ENCODE measurements around the gene ZMIZ1. TPM values are rescaled to one million over a fixed set of nuclear protein-coding genes. Genes with fewer than 3 reads are reported as not detected.

Gene ZMIZ1
- total RNA-seq, 1 donor from 2014 or later, result 173 TPM

GRCh38 chr10:79048639-79049550, 19.9 kb upstream of the ZMIZ1 start:
- no peaks in the 10 kb centered on the region for H3K27me3 Mint-ChIP-seq (ENCODE audit: low read depth)
- peaks cover 27% of the 10 kb centered on the region for H3K4me1 Mint-ChIP-seq
- DNase-seq (ENCODE audit: low spot score in 2 of 2, unreplicated experiment in 2 of 2), result no peak
- TF ChIP-seq, protein P1, sequence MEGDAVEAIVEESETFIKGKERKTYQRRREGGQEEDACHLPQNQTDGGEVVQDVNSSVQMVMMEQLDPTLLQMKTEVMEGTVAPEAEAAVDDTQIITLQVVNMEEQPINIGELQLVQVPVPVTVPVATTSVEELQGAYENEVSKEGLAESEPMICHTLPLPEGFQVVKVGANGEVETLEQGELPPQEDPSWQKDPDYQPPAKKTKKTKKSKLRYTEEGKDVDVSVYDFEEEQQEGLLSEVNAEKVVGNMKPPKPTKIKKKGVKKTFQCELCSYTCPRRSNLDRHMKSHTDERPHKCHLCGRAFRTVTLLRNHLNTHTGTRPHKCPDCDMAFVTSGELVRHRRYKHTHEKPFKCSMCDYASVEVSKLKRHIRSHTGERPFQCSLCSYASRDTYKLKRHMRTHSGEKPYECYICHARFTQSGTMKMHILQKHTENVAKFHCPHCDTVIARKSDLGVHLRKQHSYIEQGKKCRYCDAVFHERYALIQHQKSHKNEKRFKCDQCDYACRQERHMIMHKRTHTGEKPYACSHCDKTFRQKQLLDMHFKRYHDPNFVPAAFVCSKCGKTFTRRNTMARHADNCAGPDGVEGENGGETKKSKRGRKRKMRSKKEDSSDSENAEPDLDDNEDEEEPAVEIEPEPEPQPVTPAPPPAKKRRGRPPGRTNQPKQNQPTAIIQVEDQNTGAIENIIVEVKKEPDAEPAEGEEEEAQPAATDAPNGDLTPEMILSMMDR (IDR thresholded peaks at IDR 0.05; ENCODE audit: unreplicated experiment), result no peak
- no peak overlapping the region for H3K4me3 Mint-ChIP-seq
- H3K9me3 Mint-ChIP-seq, result no peaks in the 10 kb centered on the region
- H3K27ac Mint-ChIP-seq, result no peak overlapping the region
- no peaks in the 10 kb centered on the region for H3K36me3 Mint-ChIP-seq

GRCh38 chr10:79049931-79050895, 18.6 kb upstream of the ZMIZ1 start:
- DNase-seq (ENCODE audit: low spot score in 2 of 2, unreplicated experiment in 2 of 2), result no peak
- TF ChIP-seq, protein P1 (IDR thresholded peaks at IDR 0.05; ENCODE audit: unreplicated experiment), result no peak

DNA sequence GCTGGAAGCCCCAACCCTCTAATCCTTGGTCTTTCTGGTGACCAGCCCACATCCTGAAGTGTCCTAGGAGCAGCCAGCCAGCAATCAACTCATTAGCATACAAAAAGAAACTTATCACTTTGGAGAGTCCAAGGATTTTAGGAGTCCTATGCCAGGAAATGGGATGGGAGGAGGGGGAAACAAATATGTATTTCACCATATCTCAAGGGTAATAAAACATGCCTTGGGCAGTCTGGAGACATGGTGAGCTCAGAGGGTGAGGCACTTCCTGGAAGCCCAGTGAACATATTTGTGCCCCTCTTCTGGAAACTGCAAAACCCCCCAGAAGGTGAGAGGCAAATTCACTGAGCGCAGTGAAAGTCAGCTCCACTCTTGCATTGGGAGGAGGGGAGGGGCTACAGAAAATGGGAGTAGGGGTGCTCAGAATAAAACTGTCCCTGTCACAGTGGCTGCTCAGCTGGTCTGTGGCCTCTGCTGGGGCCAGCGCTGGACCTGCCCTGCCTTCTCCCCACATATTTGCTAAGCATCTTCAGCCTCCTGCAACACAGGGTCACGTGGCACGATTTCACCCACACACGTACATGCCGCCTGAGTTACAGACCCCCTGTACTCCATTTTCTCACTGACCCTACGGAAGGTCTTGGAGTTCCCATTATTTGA, 17.7 kb upstream of the ZMIZ1 start:
- no peaks in the 10 kb centered on the region for H3K36me3 Mint-ChIP-seq
- no peak for DNase-seq (ENCODE audit: low spot score in 2 of 2, unreplicated experiment in 2 of 2)
- no peak overlapping the region for H3K4me3 Mint-ChIP-seq
- H3K9me3 Mint-ChIP-seq, result no peaks in the 10 kb centered on the region
- TF ChIP-seq, protein P1 (IDR thresholded peaks at IDR 0.05; ENCODE audit: unreplicated experiment), result no peak
- no peaks in the 10 kb centered on the region for H3K27me3 Mint-ChIP-seq (ENCODE audit: low read depth)
- peaks cover 27% of the 10 kb centered on the region for H3K4me1 Mint-ChIP-seq
- H3K27ac Mint-ChIP-seq, result no peak overlapping the region

More at GRCh38 chr10:79049931-79050895, 18.6 kb upstream of the ZMIZ1 start:
- H3K4me3 Mint-ChIP-seq, result no peak overlapping the region
- no peaks in the 10 kb centered on the region for H3K9me3 Mint-ChIP-seq
- no peaks in the 10 kb centered on the region for H3K27me3 Mint-ChIP-seq (ENCODE audit: low read depth)
- no peaks in the 10 kb centered on the region for H3K36me3 Mint-ChIP-seq
- H3K27ac Mint-ChIP-seq, result no peak overlapping the region
- peaks cover 27% of the 10 kb centered on the region for H3K4me1 Mint-ChIP-seq

DNA sequence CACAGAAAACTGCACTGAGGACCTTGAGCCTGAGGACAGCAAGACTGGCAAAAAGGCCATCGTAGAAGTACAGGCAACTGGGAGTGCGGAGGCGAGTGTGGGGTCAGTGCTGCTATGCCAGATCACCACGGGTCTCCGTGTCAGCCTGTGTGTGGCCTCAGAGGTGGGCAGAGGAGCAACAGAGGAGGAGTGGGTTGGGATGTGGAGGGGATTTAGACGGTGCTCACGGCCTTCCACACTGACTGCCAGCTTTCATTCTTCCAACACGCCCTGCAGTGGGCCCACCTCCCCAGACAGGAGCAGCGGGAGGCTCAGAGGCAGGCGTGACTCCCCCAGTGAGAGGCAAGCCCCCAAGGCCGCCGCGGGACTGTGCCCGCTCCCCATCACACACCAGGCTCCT, 17.0 kb upstream of the ZMIZ1 start:
- TF ChIP-seq, protein P1 (IDR thresholded peaks at IDR 0.05; ENCODE audit: unreplicated experiment), result no peak
- no peak for DNase-seq (ENCODE audit: low spot score in 2 of 2, unreplicated experiment in 2 of 2)
- no peak overlapping the region for H3K27ac Mint-ChIP-seq

More for the DNA sequence above, 17.0 kb upstream of the ZMIZ1 start:
- H3K9me3 Mint-ChIP-seq, result no peaks in the 10 kb centered on the region
- H3K4me3 Mint-ChIP-seq, result no peak overlapping the region
- no peaks in the 10 kb centered on the region for H3K27me3 Mint-ChIP-seq (ENCODE audit: low read depth)
- H3K36me3 Mint-ChIP-seq, result no peaks in the 10 kb centered on the region
- peaks cover 27% of the 10 kb centered on the region for H3K4me1 Mint-ChIP-seq

Measured in mesothelial cell of epicardium (in vitro differentiated cells).